ENCODE data around the gene PRKG1. TPM values are rescaled to one million over a fixed set of nuclear protein-coding genes. Genes with fewer than 3 reads are reported as not detected.
A peak's percentile ranks its signal among the peaks of the same experiment; 100 is the strongest.

Gene PRKG1
- total RNA-seq, 2 donors from 2014 or later, result 145 to 381 TPM

DNA sequence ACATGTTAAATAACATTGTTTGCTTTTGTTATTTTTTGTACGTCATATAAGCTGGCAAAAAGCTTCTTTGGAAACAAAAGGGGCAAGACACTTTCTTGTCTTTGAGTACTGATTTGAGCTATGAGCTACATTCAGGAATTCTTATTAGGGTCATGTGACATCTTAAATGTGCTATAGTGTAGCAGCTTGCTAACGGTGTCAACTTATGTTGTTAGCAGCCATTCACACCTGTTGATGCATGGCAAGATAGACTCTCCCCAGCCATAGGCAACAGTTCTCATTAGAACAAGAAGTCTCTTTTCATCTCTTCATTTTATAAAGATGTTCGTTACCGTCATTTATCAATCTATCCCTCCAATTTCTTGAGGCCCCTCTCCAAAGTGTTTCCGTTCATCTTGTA is 411.4 kb downstream of the PRKG1 start:
- DNase-seq (ENCODE audit: low spot score) (no peak), ATAC-seq (ENCODE audit: insufficient number of reproducible peaks, low FRiP score, low read depth) (no peak)
- H3K27ac ChIP-seq, result no peak overlapping the region
- H3K36me3 ChIP-seq, result no peaks in the 10 kb centered on the region
- no peaks in the 10 kb centered on the region for H3K9me3 ChIP-seq
- no peaks in the 10 kb centered on the region for H3K27me3 ChIP-seq (replicated peaks; ENCODE audit: insufficient read depth)
- H3K4me1 ChIP-seq (ENCODE audit: control insufficient read depth in 1 of 2, low read depth in 2 of 2), result peaks cover 3 to 42% of the 10 kb centered on the region in 2 donors
- no peak overlapping the region for H3K4me3 ChIP-seq
- TF ChIP-seq, protein P1, sequence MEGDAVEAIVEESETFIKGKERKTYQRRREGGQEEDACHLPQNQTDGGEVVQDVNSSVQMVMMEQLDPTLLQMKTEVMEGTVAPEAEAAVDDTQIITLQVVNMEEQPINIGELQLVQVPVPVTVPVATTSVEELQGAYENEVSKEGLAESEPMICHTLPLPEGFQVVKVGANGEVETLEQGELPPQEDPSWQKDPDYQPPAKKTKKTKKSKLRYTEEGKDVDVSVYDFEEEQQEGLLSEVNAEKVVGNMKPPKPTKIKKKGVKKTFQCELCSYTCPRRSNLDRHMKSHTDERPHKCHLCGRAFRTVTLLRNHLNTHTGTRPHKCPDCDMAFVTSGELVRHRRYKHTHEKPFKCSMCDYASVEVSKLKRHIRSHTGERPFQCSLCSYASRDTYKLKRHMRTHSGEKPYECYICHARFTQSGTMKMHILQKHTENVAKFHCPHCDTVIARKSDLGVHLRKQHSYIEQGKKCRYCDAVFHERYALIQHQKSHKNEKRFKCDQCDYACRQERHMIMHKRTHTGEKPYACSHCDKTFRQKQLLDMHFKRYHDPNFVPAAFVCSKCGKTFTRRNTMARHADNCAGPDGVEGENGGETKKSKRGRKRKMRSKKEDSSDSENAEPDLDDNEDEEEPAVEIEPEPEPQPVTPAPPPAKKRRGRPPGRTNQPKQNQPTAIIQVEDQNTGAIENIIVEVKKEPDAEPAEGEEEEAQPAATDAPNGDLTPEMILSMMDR (IDR thresholded peaks at IDR 0.05), result no peak

DNA sequence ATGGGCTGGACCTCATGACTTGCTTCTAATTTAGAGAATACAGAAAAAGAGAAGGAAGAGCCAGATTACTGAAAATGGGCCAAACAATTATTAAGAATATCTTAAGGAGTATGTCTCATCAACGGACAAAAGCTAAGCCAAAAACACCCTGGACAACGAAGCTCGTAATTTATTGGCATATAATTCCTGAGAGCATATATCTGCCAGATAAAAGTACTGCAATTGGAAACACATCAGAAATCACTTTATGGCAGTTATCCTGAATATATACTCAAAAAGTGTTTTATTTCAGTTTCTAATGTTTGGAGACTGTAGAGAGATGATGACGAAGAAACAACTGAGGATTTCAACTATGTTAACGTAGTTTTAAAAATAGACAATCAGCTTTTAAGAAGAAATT is 413.3 kb downstream of the PRKG1 start:
- Histone ChIP-seq H3K9me3 (no peaks in the 10 kb centered on the region), H3K4me3 (no peak overlapping the region), H3K27me3 (replicated peaks; ENCODE audit: insufficient read depth) (no peaks in the 10 kb centered on the region), H3K4me1 (ENCODE audit: control insufficient read depth in 1 of 2, low read depth in 2 of 2) (peaks cover 6 to 54% of the 10 kb centered on the region in 2 donors), H3K36me3 (no peaks in the 10 kb centered on the region), H3K27ac (no peak overlapping the region)
- no peak for DNase-seq (ENCODE audit: low spot score)
- ATAC-seq (ENCODE audit: insufficient number of reproducible peaks, low FRiP score, low read depth), result no peak
- TF ChIP-seq, protein P1 (IDR thresholded peaks at IDR 0.05), result no peak

DNA sequence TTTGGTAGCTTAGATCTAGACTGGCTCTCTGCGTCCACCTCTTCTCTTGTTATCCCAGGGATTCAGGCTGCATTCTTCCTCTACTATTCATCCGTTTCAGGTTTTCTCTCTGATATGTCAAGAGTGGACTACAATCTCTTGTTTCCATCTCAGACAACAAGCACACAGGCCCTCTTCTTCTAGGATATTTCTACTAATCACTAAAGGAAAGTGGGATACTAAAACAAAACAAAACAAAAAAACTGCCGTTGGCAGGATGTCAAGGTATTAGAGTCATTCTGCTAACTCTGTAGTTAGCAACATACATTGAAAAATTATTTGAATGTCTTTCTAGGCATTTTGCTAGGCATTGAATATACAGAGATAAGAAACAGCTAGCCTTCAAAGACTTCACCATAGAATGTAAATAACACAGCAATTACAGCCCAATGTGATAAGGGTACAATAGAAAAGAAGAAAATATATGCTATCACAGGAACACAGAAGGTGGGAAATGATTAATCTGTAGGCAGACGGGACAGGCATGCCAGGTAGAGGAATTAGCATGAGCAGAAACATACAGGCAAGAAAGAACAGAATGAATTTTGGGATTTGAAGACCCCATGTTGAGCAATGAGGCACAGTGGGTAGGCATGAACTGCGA is 414.6 kb downstream of the PRKG1 start:
- DNase-seq (ENCODE audit: low spot score), result no peak
- H3K4me3 ChIP-seq, result no peak overlapping the region
- peaks cover 6 to 54% of the 10 kb centered on the region in 2 donors for H3K4me1 ChIP-seq (ENCODE audit: control insufficient read depth in 1 of 2, low read depth in 2 of 2)
- TF ChIP-seq, protein P1 (IDR thresholded peaks at IDR 0.05), result no peak
- H3K9me3 ChIP-seq, result no peaks in the 10 kb centered on the region
- no peaks in the 10 kb centered on the region for H3K36me3 ChIP-seq
- H3K27me3 ChIP-seq (replicated peaks; ENCODE audit: insufficient read depth), result no peaks in the 10 kb centered on the region
- no peak for ATAC-seq (ENCODE audit: insufficient number of reproducible peaks, low FRiP score, low read depth)
- H3K27ac ChIP-seq, result no peak overlapping the region

DNA sequence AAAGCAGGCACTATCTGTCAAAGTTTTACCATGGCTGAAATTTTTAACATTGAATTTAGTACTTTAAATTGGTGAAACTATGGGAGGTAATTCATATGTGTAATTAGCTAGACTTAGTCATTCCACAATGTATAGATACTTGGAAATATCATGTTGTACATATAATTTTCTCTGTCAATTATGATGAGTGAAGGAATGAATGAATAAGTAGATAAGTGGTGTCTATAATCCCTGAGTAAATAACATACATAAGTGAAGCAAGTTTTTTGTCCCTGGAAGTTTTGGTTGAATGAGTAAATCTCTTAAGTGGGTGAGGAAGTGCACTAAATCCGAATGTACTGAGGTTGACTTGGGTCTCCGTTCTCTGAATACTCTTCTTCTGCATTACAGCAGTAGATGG is 424.1 kb downstream of the PRKG1 start:
- H3K4me1 ChIP-seq (ENCODE audit: control insufficient read depth in 1 of 2, low read depth in 2 of 2), result peaks cover 33 to 45% of the 10 kb centered on the region in 2 donors
- no peaks in the 10 kb centered on the region for H3K36me3 ChIP-seq
- no peak for ATAC-seq (ENCODE audit: insufficient number of reproducible peaks, low FRiP score, low read depth)
- TF ChIP-seq, protein P1 (IDR thresholded peaks at IDR 0.05), result no peak
- no peak overlapping the region for H3K4me3 ChIP-seq
- H3K27me3 ChIP-seq (replicated peaks; ENCODE audit: insufficient read depth), result no peaks in the 10 kb centered on the region
- H3K9me3 ChIP-seq, result no peaks in the 10 kb centered on the region
- no peak for DNase-seq (ENCODE audit: low spot score)
- H3K27ac ChIP-seq, result peak overlapping the region in 1 of 2 donors; percentile 51

DNA sequence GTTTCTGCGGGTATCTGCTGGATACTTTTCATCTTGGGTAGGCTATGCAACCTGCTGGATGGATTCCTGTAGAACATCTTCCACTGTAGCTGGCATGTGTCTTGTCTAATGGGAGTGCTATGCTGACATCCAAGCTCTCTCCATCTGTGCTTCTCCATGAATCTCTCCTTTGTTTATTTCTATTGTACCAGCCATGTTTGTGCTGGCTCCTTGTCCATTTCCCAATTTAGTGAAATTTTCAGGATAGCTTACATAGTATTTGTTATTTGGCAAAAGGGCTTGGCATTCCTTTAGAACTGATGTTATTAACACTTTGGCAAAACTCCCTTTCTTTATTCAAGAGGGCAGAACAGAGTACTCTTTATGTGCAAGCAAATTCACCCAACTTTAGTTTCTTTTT is 427.1 kb downstream of the PRKG1 start:
- ATAC-seq (ENCODE audit: insufficient number of reproducible peaks, low FRiP score, low read depth), result no peak

More for the DNA sequence above, 427.1 kb downstream of the PRKG1 start:
- H3K4me1 ChIP-seq (ENCODE audit: control insufficient read depth in 1 of 2, low read depth in 2 of 2), result peaks cover 40 to 54% of the 10 kb centered on the region in 2 donors
- no peak for DNase-seq (ENCODE audit: low spot score)
- H3K27ac ChIP-seq, result peak overlapping the region in 1 of 2 donors; percentile 51
- H3K36me3 ChIP-seq, result no peaks in the 10 kb centered on the region
- TF ChIP-seq, protein P1 (IDR thresholded peaks at IDR 0.05), result no peak
- no peaks in the 10 kb centered on the region for H3K27me3 ChIP-seq (replicated peaks; ENCODE audit: insufficient read depth)
- H3K9me3 ChIP-seq, result no peaks in the 10 kb centered on the region
- H3K4me3 ChIP-seq, result peak overlapping the region; percentile 1

All from thoracic aorta (tissue), 2 donors.